Measurements from ENCODE around the gene DIABLO.

GRCh38 chr12:122232691-122233090, 6.8 kb upstream of the DIABLO start:
- TF ChIP-seq POLR2A (IDR thresholded peaks at IDR 0.05; ENCODE audit: borderline replicate concordance, extremely low read depth, insufficient read depth, insufficient read length) (no peak), SP1 (IDR thresholded peaks at IDR 0.05; ENCODE audit: low read depth) (no peak)

Data from HCT116 (cell line).